Cardiac fibroblast (primary cell): ENCODE measurements around the gene CEP19.
"Not testable (repeated sequence)": the region's sequence is repeated elsewhere in the genome, so short reads cannot be mapped to it uniquely, and the experiment has no call there.

Experiments used
- DNase-seq, 2 donors: peaks; one replicate each; pipeline versions ENCODE4 v3.0.0 to v3.0.0-alpha.2; 2010; ENCODE audit warnings: low read depth in 2 of 2
- H3K4me3 ChIP-seq, 2 donors: replicated peaks in 1 of 2; 1 replicate in 1 of 2; 2 replicates in 1 of 2; pipeline ENCODE4 v1.5.1; 2011; ENCODE audit warnings: low read depth in 2 of 2, low read length in 2 of 2, mild to moderate bottlenecking in 2 of 2, moderate library complexity in 1 of 2
- TF ChIP-seq, protein P1 (sequence below): IDR thresholded peaks from one replicate; pipeline ENCODE4 v1.5.1; 2011; ENCODE audit warnings: low read depth, mild to moderate bottlenecking, low read length, inconsistent platforms

CEP19 gene

DNA sequence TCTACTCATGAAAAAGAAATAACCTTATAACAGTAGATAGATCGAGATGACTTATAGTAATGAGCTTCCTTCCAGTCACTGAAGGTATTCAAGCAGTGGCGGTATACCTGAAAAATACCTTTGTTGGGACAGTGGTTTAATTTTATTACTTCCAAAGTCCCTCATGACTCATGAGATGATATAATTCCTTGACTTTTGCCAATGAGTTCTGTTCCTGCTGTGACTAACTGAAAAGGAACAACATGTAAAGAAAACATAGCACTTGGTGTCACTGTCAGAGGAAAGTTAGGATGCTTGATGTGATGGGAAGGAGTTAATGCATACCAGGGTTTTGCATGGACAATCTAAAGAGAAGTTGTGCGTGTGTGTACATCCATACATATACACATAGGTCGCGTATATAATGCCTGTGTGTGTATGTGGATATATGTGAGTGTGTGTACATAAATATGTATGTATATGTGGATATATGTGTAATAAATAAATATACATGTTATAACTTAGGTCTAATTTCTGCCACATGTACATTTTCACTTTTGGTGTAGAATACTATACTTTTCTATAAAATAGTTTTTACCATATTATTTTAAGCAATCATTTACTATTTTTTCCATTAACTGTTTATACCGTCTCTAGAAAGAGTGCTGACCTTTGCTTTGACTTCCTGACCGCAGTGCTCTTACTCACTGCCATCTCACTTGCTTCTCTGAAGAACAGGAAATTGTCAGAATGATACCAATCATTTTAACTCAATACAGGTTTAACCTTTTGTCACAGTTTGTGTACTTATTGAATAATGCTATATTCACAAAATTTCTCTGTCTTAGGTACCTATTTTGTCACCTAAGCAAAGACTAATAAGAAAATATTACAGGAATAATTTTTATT is 15.0 kb upstream of the CEP19 start:
- peak; percentile 18 to 72 for DNase-seq
- TF ChIP-seq, protein P1, sequence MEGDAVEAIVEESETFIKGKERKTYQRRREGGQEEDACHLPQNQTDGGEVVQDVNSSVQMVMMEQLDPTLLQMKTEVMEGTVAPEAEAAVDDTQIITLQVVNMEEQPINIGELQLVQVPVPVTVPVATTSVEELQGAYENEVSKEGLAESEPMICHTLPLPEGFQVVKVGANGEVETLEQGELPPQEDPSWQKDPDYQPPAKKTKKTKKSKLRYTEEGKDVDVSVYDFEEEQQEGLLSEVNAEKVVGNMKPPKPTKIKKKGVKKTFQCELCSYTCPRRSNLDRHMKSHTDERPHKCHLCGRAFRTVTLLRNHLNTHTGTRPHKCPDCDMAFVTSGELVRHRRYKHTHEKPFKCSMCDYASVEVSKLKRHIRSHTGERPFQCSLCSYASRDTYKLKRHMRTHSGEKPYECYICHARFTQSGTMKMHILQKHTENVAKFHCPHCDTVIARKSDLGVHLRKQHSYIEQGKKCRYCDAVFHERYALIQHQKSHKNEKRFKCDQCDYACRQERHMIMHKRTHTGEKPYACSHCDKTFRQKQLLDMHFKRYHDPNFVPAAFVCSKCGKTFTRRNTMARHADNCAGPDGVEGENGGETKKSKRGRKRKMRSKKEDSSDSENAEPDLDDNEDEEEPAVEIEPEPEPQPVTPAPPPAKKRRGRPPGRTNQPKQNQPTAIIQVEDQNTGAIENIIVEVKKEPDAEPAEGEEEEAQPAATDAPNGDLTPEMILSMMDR: no peak
- no peak overlapping the region for H3K4me3 ChIP-seq

- TF ChIP-seq, protein P1: no peak
- no peak overlapping the region for H3K4me3 ChIP-seq
- DNase-seq: no peak
These were observed 9.0 kb upstream of the CEP19 start for GRCh38 chr3:196721097-196721496.

DNA sequence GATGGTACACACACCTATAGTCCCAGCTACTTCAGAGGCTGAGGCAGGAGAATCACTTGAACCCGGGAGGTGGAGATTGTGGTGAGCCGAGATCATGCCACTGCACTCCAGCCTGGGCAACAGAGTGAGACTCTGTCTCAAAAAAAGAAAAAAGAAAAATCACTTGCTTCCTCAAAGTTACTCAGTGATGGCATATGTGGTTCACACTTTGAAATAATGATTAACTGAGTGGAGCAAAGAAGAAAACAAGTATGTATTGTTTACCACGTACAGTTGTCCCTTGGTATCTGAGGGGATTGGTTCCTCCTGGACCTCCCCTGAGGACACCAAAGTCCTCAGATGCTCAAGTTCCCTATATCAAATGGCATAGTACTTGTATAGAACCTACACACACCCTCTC is 5.1 kb upstream of the CEP19 start:
- H3K4me3 ChIP-seq, DNase-seq: not testable (repeated sequence)

- peak; percentile 67 to 74 for DNase-seq
- TF ChIP-seq, protein P1: no peak
- H3K4me3 ChIP-seq: peak overlapping the region; percentile 71 to 90
These were observed 714 bp upstream of the CEP19 start for GRCh38 chr3:196712514-196713413.

GRCh38 chr3:196708467-196708866 is 3.6 kb downstream of the CEP19 start:
- TF ChIP-seq, protein P1: no peak
- DNase-seq: peak; percentile 11 to 31
- no peak overlapping the region for H3K4me3 ChIP-seq

GRCh38 chr3:196707566-196707965 is 4.5 kb downstream of the CEP19 start:
- H3K4me3 ChIP-seq: no peak overlapping the region
- DNase-seq: no peak
- TF ChIP-seq, protein P1: no peak

DNA sequence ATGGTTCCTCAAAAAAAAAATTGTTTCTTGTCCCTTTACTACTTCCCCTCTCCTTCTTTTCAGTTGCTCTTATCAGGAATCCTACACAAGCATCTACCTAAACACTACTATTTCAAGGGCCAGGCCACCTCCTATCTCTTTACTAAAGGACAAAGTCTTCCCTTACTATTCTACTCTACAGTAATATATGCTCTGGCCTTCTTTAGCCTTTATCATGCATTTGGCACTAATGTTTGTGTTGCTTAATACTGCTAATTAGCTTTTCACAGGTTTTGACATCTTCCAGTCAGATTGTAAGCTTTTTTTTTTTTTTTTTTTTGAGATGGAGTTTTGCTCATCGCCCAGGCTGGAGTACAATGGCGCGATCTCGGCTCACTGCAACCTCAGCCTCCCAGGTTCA is 5.3 kb downstream of the CEP19 start:
- DNase-seq: no peak
- no peak overlapping the region for H3K4me3 ChIP-seq
- TF ChIP-seq, protein P1: no peak
